Hematopoietic multipotent progenitor cell treated with erythropoietin and hydrocortisone succinate and interleukin-3 and kit ligand, for 4 days (in vitro differentiated cells): ENCODE measurements around the gene WWOX.

Source experiments
- DNase-seq: peaks from one replicate; pipeline ENCODE4 v3.0.0-alpha.2; 2015

WWOX gene

DNA sequence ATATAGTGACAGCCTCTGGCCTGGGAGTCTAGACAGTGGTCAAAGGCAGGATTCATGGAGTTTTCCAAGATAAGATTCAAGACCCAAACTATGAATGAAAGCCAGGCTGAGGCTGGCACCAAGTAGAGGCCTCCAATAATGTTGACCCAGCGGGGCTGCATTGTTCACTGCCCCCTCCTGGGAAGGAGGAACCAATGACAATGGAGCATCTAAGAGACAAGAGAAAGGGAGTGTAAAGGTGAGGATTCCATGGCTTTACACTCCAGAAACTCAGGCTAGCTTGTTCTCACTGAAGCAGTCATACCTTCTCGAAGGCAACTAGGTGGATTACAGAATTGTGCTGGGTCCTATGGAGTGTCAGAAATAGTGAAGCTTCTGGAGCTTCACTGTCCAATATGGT is 380.3 kb downstream of the WWOX start:
- DNase-seq: no peak

DNA sequence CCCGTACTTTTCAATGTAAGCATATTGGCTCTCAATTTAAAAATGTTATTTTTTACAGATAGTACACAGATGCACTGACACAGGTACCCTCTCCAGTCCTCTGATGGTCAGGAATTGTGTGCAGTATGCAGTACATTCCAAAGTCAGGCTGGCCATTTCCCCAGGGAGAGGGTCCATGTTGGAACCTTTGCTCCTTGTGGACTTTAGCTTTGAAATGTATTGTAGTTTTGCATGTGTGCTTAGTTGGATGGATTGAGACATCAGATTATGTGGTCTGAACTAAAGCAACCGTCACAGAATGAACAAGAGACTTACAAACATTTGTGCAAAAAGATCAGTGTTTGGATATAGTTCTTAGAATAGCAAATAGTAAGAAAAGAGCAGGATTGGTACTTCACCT is 381.1 kb downstream of the WWOX start:
- DNase-seq: no peak

DNA sequence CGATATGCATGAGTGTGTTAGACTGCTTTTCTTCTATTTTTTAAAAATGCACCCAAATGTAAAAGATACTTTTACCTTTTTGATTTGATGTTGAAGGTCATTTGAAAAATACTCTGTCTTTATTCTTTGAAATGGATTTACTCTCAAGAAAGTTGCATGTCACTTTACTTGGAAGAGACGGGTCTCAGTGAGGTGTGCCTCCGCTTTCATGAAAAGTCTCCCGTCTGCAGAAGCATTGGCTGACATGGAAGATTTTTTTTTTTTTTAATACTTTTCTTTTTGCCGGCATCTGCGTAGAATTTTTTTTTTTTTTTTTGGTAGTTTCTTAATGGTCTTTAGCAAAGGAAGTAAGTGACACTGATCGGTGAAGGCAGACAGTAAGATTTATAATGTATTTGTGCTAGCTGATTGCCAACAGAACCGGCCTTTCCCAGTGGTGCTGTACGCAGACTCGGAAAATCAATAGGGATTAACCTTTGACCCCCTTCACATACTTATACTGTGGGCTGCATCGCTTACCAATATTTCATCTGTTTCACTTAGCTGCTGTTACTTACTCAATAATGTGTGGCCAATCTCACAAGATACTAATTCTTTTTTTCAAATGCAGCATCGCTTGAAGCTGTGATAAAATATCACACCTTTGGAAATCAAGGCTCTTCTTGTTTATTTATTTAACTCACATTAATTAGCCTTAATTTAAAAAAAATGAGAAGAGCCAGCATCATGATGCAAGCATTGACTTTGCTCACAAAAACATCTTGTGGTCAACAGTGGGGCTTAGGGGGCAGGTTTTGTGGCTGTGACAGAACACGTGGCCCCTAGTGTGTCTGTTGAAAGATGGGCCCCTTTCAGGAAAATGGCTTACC is 383.9 kb downstream of the WWOX start:
- peak; percentile 27 for DNase-seq

- DNase-seq: no peak
Observed at GRCh38 chr16:78484509-78485058, 385.1 kb downstream of the WWOX start.

GRCh38 chr16:78485188-78485916 is 385.9 kb downstream of the WWOX start:
- no peak for DNase-seq

- no peak for DNase-seq
Observed at GRCh38 chr16:78485917-78486257, 386.4 kb downstream of the WWOX start.

GRCh38 chr16:78487471-78487870 is 388.0 kb downstream of the WWOX start:
- DNase-seq: no peak

GRCh38 chr16:78489072-78489471 is 389.6 kb downstream of the WWOX start:
- DNase-seq: no peak

- no peak for DNase-seq
Observed at GRCh38 chr16:78489631-78490030, 390.2 kb downstream of the WWOX start.

DNA sequence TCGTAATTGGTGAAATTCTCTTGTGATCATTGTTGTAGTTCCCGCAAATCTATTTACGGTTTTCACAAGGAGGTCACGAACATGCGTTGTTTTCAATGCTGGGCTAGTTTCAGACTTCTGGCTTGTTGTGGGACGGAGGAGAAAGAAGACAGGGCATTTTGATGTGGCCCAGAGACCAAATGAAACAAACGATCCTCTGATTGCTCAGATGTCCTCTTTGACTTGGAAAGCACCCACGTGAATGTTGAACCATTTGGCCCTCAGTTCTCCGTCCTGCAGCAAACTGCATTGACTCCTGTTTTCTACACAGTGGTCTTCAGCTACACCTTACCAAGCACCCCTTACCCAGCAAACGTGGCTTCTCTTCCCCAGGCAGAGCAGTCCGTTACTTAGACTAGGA is 391.0 kb downstream of the WWOX start:
- DNase-seq: no peak

DNA sequence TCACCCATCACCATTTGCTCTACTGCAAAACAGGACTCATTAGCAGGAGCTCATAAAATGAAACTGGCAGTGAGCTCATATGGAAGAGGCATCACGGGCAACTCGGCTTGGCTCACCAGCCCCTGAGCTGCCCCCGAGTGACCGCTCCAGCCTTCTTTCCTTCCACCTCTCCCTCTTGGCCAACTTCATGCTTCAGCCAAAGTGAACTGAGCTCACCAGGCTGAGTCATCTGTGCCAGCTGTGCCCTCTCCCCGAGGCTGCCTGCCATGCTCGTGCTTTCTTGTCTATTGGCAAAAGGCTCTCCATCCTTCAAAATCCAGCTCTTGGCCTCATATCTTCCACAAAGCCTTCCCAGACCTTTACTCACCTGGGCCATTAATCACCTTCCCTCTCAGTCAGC is 391.4 kb downstream of the WWOX start:
- no peak for DNase-seq

- DNase-seq: no peak
Observed at GRCh38 chr16:78493573-78493972, 394.1 kb downstream of the WWOX start.

DNA sequence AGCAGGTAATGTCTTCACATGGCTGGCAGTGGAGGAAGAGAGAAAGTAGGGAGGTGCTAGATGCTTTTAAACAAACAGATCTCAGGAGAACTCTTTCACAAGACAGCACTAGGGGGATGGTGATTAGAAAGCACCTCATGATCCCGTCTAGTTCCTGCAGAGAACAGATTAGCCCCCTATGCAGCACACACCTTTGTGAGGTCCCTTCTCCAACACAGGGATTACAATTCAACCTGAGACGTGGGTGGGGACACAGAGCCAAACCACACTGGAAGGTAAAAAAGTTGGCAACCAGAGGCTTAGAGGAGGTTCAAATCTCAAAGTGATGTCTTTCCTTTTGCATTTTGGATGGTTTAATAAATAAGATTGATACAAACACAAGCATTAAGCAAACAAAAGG is 394.7 kb downstream of the WWOX start:
- no peak for DNase-seq

GRCh38 chr16:78494674-78495073 is 395.2 kb downstream of the WWOX start:
- peak; percentile 14 for DNase-seq

DNA sequence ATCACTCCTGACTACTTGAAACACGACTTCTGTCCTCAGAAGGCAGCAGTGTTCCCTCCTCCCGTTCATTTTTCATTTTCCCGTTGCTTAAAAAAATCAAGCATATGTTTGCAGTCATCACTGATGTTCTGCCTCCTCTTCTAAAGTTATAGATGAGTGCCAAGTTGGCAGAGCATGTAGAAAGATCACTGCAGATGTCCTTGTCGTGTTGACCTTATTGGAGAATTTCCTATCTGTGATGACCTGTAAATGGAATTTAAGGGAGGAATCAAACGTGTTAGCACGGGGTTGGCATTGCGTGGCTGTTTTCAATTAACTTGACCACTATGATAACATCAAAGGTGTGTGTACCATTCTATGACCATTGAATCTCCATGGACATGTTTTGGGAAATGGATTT is 396.7 kb downstream of the WWOX start:
- DNase-seq: no peak

DNA sequence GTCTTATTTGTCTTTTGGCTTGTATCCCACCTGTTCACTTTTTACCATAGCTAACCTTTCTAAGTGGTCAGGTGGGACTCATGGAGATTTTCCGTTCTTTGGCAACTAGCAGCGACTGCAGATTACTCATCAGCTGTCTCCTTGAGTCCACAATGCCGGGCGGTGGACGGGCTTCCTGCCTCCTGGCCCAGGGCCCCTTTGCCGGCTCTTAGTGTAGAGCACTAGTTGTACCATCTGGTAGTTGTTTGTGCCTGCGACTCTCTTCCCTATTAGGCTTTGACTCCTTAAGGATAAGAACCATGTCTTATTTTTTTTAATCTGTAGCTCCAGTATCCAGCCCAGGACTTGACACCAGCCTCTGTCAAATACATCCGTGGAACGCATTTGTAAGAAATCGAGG is 399.9 kb downstream of the WWOX start:
- no peak for DNase-seq

- no peak for DNase-seq
Observed at GRCh38 chr16:78500659-78501270, 401.3 kb downstream of the WWOX start.

DNA sequence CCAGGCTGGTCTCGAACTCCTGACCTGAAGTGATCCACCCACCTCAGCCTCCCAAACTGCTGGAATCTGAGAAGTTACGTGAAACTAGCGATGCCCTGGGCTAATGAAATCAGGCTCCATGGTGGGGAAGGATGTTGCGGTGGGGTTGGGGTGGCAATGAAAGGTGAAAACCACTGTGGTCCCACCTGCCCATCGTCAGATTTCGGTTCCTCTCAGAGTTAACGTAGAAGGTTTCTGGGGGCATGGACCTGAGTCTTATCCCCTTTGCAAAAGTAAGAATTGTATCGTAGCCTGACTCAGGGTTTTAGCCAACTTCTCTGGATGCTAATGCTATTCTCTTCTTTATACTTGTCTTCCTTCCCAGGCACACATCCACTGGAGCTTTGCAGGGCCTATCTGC is 402.3 kb downstream of the WWOX start:
- DNase-seq: no peak

DNA sequence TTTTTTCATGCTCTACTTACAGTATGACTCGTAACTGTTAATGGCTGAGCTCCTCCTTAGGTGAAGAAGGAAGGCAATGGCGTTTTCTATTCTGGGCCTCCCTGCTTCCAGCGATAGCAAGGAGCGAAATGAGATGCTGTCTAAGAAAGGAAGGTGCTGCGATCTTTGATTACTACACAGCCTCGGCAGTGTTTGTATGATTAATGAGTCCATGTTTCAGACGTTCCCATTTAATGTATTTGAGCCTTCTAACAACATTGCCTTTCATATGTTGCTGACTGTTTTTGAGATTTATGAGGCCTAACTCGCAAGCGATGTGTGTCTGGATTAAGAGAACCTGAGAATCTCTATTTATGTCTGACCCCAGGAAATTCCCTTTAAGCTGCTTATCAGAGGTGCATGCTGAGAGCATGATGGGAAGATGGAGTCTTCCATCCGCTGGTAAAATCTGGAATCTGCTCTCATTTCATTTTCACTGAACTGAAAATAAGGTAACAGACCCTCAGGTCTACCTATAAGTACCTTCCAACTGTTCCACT is 403.4 kb downstream of the WWOX start:
- no peak for DNase-seq

DNA sequence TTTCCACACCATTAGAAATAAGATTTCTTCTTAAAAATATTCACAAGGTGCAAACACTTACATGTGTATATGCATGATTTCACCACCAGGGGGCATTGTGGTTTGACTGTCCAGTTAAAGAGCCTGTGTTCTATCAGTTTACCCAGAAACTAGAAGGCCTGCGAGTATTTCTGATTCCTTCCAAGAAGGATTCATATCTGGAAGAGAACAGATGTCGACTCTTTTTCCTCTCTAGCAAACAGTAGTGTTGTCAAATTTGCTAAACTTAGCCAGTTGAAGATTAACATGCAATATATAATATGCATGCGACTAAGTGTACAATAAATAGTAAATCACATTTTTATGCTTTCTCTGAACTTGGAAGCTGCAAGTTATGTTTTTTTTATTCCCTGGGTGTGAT is 404.1 kb downstream of the WWOX start:
- peak; percentile 80 for DNase-seq

DNA sequence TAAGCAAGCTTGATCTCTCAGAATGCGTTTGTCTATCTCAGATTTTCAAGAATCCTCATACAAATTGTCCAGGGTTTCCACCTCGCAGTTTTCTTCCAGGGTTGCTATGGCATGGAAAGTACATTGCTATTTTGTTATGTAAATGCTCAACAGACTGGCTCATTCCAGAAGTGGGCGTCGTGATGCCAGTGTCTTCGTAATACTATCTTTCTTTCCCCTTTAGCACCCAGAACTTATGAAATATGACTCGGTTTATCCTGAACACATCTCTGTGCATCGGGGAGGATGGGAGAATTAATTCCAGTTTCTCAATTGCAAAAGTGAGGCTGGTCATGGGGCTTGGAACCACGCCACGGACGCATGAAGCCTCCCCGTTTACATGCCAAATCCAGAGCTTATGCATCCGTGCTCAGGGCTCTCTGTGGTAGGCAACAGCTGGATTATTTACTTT is 405.0 kb downstream of the WWOX start:
- no peak for DNase-seq

- DNase-seq: no peak
Observed at GRCh38 chr16:78505036-78505435, 405.6 kb downstream of the WWOX start.
